Stomach (tissue), 9 donors: Measurements from ENCODE around the gene ARHGAP33. TPM values are rescaled to one million over a fixed set of nuclear protein-coding genes. Genes with fewer than 3 reads are reported as not detected.

Source experiments
- DNase-seq, 2 donors: peaks; one replicate each; pipeline versions ENCODE4 v3.0.0 to v3.0.0-alpha.2; 2013 to 2019
- H3K27ac ChIP-seq, 5 donors: fragments of 200-600 bp in 4 of 5; sonication (generic) in 4 of 5; one replicate each; pipeline ENCODE4 v1.5.1; 2013 to 2019; ENCODE audit warnings: mild to moderate bottlenecking in 1 of 5, moderate library complexity in 1 of 5
- H3K27me3 ChIP-seq, 3 donors: fragments of 200-600 bp; sonication (generic); one replicate each; pipeline ENCODE4 v1.5.1; 2017 to 2019; ENCODE audit warnings: mixed run types in 1 of 3
- H3K36me3 ChIP-seq, 4 donors: fragments of 200-600 bp; sonication (generic); 1 replicate in 3 of 4; 2 replicates in 1 of 4; pipeline ENCODE4 v1.5.1; 2016 to 2019
- H3K4me1 ChIP-seq, 4 donors: fragments of 200-600 bp; sonication (generic); one replicate each; pipeline ENCODE4 v1.5.1; 2016 to 2019
- H3K4me3 ChIP-seq, 4 donors: fragments of 200-600 bp; sonication (generic) in 3 of 4; one replicate each; pipeline ENCODE4 v1.5.1; 2016 to 2019; ENCODE audit warnings: mild to moderate bottlenecking in 1 of 4
- H3K9me3 ChIP-seq, 4 donors: fragments of 200-600 bp; sonication (generic); one replicate each; pipeline ENCODE4 v1.5.1; 2016 to 2019
- CTCF ChIP-seq, 7 experiments: fragments of 450-650 bp in 4 of 7; fragments of 200-600 bp in 3 of 7; sonication (generic) in 3 of 7; IDR thresholded peaks; one replicate each; pipeline ENCODE4 v1.5.1; 2016 to 2019; ENCODE audit warnings: antibody characterized with exemption in 7 of 7, control low read depth in 2 of 7, mild to moderate bottlenecking in 1 of 7
- EP300 ChIP-seq: sonication (generic); formaldehyde crosslinking; IDR thresholded peaks from one replicate; pipeline ENCODE4 v1.6.1; 2017; ENCODE audit warnings: antibody characterized with exemption
- POLR2A ChIP-seq, 4 donors: fragments of 450-650 bp; IDR thresholded peaks; one replicate each; pipeline ENCODE4 v1.6.1; 2016; ENCODE audit warnings: antibody characterized with exemption in 4 of 4, control low read depth in 2 of 4, mild to moderate bottlenecking in 1 of 4, moderate library complexity in 1 of 4
- POLR2AphosphoS5 ChIP-seq, 3 donors: sonication (generic); formaldehyde crosslinking; IDR thresholded peaks; one replicate each; pipeline ENCODE4 v1.6.1; 2016; ENCODE audit warnings: antibody characterized with exemption in 3 of 3
- WGBS, 5 donors: extraction: QIAGEN DNeasy Blood & Tissue Kit in 3 of 5; methylation state at CpG; one replicate each; pipeline versions ENCODE4 v1.1.5 to v1.1.7; 2013 to 2018; 5-methylcytosine and 5-hydroxymethylcytosine counted together
- intact Hi-C: fragments of 100-400 bp; cut with DNase I; formaldehyde crosslinking; loops from one replicate; pipeline ENCODE4 v1.15.1; 2023; ENCODE audit warnings: low total_unique reads
- polyA plus RNA-seq, 3 donors: library from polyadenylated mRNA; stranded (reverse); fragments of 200-250 nt; gene quantifications; one replicate each; pipeline ENCODE4 v1.2.3, GENCODE V29; 2013
- total RNA-seq, 5 donors: library from RNA; depleted of rRNA; stranded (reverse); fragments of >200 nt; gene quantifications; one replicate each; pipeline versions ENCODE4 v1.1.0 to v1.2.3, GENCODE V29; 2014 to 2016
- donor health status: healthy with polysubstance abuse.
- donor health status: Bipolar disorder and iron deficiency.
- donor health status: healthy.

ARHGAP33 gene
- total and polyA plus RNA-seq, 8 donors = 1.4 to 73.6 (median 12.2) TPM

DNA sequence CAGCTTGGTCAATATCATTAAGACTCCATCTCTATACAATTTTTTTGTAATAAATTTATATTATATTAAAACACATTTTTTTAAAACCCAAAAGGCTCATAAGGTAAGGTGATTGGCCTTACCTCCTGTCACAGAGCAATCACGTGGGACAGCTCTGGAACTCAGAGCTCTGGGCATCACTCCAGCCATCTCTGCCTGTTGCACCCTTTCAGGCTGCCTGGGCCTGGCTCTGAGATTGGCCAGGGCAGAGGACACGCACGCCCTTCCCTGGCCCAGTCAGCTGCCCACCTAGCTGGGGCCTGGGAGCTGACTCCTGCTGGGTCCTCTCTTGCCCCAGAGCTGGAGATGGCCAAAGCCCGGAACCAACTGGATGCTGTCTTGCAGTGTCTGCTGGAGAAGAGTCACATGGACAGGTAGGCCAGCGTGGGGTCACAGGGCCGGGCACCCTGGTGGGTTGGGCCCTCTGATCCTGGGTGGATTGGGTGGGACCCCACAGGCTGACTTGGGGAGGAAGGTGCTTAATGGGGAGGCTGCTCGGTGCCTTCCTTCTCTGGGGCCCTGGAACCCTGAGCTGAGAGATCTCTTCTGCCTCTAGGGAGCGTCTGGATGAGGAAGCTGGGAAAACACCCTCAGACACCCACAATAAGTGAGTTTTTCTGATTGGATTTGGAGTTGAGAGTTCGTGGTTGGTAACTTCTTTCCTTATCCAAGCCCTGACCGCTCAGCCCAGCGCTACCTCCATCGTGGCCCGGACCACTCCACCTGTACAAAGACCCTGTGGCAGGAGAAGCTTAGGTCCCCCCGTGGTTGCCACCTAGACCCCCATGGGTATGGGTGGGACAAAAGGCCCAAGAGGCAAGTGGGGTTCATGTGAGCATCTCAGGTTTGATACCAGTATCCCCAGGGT lies 23.3 kb upstream of the ARHGAP33 start:
- H3K4me3 ChIP-seq = no peak overlapping the region
- peak overlapping the region in 1 of 5 donors; percentile 99 for H3K27ac ChIP-seq
- peak in 1 of 2 donors; percentile 2 for DNase-seq
- peaks cover 40 to 66% (median 52%) of the 10 kb centered on the region in 4 donors for H3K4me1 ChIP-seq
- H3K27me3 ChIP-seq = peaks cover 0 to 16% (median 0%) of the 10 kb centered on the region in 3 donors
- H3K9me3 ChIP-seq = no peaks in the 10 kb centered on the region
- intact Hi-C loops = no loop called here
- no peak for TF ChIP-seq EP300
- TF ChIP-seq POLR2A (IDR thresholded peaks at IDR 0.05) = no peak
- TF ChIP-seq CTCF (IDR thresholded peaks at IDR 0.05) = no peak
- WGBS, 5 donors = 88 to 92% (median 91%) methylated on average over 11 to 14 of the region's 14 CpGs
- peaks cover 16 to 38% (median 32%) of the 10 kb centered on the region in 4 donors for H3K36me3 ChIP-seq

- Histone ChIP-seq H3K4me1 (peaks cover 42 to 66% (median 52%) of the 10 kb centered on the region in 4 donors), H3K27me3 (peaks cover 0 to 16% (median 0%) of the 10 kb centered on the region in 3 donors), H3K4me3 (no peak overlapping the region), H3K27ac (peak overlapping the region in 2 of 5 donors; percentile 98 to 99), H3K36me3 (peaks cover 16 to 38% (median 32%) of the 10 kb centered on the region in 4 donors), H3K9me3 (no peaks in the 10 kb centered on the region)
- intact Hi-C loops = no loop called here
- WGBS, 5 donors = 96% methylated on average over 9 to 20 of the region's 20 CpGs
- TF ChIP-seq CTCF (IDR thresholded peaks at IDR 0.05) (no peak), POLR2A (IDR thresholded peaks at IDR 0.05) (no peak), POLR2AphosphoS5 (IDR thresholded peaks at IDR 0.05) (no peak), EP300 (no peak)
- DNase-seq = peak in 1 of 2 donors; percentile 4
Measured at GRCh38 chr19:35752746-35753350, 22.5 kb upstream of the ARHGAP33 start.

DNA sequence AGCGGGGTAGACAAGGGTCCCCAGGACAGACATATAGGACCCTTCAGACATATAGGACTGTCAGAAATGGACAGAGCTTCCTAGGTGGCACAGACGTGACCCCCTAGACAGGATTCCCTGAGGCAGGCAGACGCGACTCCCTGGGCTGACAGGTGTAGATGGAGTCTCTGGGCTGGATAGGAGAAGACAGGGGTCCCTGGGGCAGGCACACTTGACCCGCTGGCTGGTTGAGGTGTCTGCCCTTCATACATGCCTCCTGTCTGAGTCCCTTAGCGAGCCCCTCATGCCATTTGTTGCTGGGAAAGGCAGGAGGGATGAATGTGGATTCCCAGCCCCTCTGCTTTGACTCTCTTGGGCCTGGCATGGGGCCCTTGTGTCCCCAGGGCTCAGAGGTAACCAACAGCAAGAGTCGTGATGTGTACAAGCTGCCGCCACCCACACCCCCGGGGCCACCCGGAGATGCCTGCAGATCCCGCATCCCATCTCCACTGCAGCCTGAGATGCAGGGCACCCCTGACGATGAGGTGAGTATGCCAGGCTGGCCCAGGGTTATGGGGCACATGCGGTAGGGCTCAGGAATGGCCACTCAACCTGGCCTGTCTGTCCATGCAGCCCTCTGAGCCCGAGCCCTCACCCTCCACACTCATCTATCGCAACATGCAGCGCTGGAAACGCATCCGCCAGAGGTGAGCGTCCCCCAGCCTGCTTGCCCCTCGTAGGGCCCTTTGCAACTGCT lies 21.6 kb upstream of the ARHGAP33 start:
- Histone ChIP-seq H3K9me3 (no peaks in the 10 kb centered on the region), H3K27me3 (peaks cover 0 to 16% (median 0%) of the 10 kb centered on the region in 3 donors), H3K4me3 (no peak overlapping the region), H3K36me3 (peaks cover 16 to 38% (median 32%) of the 10 kb centered on the region in 4 donors), H3K27ac (peak overlapping the region in 4 of 5 donors; percentile 91 to 99 (median 98)), H3K4me1 (peaks cover 41 to 67% (median 52%) of the 10 kb centered on the region in 4 donors)
- WGBS, 5 donors = 86 to 95% (median 90%) methylated on average over 17 to 20 of the region's 20 CpGs
- intact Hi-C loops = no loop called here
- TF ChIP-seq POLR2A (IDR thresholded peaks at IDR 0.05) = no peak
- TF ChIP-seq CTCF (IDR thresholded peaks at IDR 0.05) = no peak
- no peak for TF ChIP-seq POLR2AphosphoS5 (IDR thresholded peaks at IDR 0.05)
- TF ChIP-seq EP300 = no peak
- DNase-seq = no peak
